SHP77 (cell line): ENCODE data around the gene SHE.
"Not testable (repeated sequence)": the region's sequence is repeated elsewhere in the genome, so short reads cannot be mapped to it uniquely, and the experiment has no call there.

Experiments
- DNase-seq, 2 experiments: peaks; one replicate each; lab custom pipeline; 2025; lab: John Stamatoyannopoulos, UW

The SHE gene

DNA sequence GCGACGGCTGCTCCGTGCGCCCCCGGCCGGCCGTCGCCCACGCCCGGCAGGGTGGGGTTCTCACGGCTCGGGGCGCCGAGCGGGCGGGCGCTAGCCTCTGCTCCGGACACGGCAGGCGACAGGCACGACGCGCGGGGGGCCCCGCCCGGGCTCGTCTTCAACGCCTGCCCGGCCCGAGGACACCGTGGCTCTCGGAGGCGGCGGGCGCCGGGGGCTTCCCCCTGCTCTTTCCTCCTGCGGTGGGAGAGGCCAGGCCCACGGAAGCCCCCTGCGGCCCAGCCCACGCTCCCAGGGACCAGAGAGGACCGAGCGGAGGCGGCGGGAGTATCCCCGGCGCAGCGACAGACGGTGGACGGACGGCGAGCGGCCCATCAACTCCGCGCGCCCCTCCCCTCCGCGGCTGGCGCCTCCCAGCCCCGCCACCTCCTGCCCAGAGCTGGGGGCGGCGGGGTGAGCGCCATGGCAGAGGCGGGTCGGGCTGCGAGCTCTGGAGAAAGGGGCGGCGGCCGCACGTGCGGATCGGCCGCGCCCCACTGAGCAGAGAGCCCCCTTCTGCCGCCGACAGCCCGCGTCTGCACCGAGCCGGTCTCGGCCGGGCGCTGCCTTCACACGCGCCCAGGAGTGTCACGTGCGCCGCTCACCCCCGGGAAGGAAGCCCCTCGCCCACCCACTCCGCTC lies at the start of gene SHE, which contains the start of gene TDRD10:
Gene SHE, minus strand, starts transcription at position 347 of the 678 bp plus-strand sequence. CDS start 386 bp downstream, outside the sequence.
Gene TDRD10, plus strand, starts transcription at position 154 of the 678 bp plus-strand sequence. CDS start 4,685 bp downstream, outside the sequence.
- DNase-seq: no peak

DNA sequence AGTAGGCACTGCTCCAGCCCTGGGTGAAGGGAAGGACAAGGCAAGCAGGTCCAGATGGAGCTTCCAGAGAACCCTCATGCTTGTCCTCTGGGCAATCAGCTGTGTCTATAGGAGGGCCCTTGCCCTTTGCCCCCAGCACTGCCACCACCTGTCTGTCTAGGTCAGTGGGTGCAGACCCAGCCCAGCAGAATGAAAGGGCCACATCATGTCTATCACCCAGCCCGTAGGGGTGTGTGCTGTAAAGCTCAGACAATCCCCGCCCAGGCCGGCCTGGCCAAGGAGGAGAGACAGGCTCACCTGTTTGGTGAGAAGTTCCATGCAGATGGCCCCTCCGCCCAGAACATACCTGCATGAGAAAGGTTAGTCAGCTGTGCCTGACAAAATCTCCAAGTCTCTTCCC lies 49.3 kb upstream of the SHE start:
- no peak for DNase-seq

DNA sequence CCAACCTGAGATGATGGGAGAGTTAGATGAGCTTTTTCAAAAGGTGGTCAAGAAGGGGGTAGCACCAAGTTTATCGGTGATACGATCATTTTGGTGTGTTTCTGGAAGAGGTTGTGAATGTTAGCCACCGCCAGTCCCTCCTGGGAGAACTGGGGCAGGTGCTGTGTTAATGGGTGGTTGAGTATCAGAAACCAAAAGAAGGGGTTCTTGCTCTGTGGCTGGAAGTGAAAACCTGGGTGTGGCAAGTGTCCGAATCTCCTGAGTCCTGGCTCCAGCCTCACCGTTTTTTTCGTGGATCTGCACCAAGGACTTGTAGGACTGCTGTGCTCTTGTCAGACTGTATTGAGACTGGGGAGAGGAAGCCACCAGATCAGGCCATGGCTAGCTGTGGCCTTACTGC lies 48.4 kb upstream of the SHE start:
- no peak for DNase-seq

DNA sequence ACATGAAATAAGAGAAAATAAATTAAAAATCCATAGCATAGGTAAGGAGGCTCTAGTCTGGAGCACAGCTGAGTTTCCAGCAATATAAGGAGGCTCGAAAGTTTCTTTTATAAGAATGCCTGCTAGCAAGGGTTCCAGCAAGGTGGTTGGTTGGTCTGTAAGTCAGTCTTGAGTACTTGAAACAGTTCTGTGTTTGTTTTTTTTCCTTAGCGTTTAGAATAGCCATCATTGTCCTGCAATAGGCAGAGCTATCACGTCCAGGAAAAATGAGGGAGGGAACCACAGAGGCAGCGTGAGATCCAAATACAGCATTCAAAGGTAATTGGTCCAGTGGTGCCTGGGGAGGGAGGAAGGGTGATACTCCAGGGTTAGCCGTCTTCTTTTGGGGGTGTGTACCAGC lies 47.9 kb upstream of the SHE start:
- DNase-seq: no peak

DNA sequence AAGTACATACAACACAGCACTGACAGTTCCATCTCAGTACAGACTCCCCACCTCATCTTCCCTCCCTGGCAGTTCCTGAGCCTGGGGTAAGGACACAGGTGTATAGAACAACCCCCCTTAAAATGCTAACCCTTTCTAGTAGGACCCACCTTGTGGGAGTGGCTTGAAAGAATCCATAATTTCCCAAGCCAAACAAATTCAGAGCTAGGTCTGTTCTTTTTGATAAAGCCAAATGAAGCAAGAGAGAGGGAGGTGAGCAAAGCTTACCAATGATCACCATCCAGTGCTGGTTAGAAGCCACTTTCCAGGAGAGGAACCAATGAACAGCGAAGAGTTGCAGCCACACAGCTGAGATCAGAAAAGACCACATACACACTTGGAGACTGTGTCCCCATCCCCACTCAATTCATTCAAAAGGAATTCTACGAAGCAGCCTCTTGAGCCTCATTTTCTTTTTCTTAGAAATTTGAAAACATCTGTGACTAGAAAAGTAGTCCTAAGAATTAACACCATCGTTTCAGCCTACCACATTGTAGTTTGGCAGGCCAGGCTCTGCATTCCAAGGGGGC lies 47.1 kb upstream of the SHE start:
- no peak for DNase-seq

DNA sequence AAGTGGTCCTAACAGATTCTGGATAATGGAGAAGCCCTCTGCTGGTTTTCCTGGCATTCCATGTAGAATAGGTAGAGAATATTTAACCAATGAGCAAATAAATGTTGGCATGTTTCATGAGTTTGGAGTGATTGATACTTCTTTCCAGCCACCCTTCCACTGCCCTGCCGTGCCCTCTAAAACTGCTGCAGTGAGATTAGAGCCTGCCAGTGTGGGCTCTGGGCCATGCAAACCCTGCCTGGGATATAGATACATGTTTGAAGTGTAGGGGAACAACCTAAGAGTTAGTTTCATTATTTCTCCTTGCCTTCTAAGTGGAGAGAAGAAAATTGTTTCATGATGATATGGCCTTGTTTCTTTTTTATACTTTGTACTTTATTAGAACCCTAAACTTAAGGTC lies 45.8 kb upstream of the SHE start:
- no peak for DNase-seq

DNA sequence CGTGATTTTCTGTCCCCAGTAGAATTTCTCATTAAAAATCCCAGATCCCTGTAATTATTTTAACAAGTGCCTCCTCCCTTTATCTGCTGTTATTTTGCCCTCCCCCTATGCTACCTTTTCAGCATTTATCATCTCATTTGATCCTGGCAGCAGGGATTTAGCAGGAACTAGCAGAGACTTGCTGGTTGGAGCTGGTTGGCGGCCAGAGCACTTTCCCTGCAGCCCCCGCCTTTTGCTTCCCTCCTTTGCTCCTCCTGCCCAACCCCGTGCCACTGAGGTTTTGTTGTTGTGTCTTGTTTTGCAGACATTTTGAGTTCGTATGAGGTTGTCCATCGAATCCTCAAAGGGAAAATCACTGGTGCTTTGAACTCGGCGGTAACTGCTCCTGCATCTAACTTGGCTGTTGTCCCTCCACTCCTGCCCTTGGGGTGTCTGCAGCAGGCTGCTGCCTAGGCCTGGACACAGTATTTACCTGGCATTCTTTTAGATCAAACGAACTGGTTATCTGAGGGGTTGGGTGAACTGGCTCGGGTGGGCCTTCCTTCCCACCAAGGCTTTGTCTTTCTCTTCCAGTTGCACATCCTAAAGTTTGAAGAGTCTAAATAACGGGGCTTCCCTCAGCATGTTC lies 45.0 kb upstream of the SHE start:
- no peak for DNase-seq

DNA sequence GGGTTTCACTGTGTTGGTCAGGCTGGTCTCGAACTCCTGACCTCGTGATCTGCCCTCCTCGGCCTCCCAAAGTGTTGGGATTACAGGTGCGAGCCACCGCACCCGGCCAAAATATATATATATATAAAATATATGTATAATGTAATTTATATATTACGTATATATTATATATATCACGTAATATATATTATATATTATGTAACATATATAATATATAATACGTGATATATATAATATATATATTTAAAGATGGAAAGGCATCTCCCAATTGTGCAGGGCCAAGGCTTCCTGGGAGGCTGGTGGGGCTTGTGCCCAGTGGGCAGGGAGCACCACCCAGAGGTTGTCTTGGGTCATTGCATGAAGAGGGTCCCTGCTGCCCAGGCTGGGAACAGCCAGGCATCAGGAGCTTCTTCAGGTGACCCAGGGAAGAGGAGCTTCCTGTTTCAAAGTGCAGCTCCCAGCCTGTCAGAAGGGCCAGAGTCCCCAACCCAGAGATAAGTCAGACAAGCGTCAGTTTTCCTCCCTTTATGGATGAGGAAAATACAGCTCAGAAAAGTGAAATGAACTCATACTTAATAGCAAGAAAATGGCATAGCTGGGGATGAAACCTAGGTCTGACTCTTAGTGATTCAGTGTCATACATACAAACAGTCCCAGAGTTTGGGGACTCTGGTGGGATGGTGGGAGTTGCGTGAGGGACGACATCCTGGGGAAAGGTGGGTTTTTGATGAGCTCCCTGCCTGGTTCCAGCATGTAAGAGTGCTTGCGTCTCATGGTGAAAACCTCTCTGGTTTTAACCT lies 44.3 kb upstream of the SHE start:
- DNase-seq: peak; percentile 80 to 87

DNA sequence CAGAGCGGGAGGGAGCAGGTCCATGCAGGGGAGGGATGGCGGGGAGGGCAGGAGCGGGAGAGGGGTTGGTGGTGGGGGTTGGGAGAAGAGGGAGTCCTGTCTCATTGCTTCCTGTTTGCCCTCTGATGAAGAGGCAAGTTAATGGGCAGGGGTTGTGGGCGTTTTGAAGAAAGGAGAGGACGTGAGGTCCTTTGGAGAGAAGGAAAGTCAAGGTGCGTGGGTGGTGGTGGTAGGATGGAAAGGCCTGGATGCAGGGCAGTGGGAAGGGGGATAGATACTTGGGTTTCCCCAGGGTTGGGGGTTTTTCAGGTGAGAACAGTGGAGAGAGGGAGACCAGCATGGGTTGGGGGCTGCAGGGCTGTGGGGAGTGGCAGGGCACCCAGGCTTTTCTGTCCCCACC lies 39.0 kb upstream of the SHE start:
- DNase-seq: no peak

DNA sequence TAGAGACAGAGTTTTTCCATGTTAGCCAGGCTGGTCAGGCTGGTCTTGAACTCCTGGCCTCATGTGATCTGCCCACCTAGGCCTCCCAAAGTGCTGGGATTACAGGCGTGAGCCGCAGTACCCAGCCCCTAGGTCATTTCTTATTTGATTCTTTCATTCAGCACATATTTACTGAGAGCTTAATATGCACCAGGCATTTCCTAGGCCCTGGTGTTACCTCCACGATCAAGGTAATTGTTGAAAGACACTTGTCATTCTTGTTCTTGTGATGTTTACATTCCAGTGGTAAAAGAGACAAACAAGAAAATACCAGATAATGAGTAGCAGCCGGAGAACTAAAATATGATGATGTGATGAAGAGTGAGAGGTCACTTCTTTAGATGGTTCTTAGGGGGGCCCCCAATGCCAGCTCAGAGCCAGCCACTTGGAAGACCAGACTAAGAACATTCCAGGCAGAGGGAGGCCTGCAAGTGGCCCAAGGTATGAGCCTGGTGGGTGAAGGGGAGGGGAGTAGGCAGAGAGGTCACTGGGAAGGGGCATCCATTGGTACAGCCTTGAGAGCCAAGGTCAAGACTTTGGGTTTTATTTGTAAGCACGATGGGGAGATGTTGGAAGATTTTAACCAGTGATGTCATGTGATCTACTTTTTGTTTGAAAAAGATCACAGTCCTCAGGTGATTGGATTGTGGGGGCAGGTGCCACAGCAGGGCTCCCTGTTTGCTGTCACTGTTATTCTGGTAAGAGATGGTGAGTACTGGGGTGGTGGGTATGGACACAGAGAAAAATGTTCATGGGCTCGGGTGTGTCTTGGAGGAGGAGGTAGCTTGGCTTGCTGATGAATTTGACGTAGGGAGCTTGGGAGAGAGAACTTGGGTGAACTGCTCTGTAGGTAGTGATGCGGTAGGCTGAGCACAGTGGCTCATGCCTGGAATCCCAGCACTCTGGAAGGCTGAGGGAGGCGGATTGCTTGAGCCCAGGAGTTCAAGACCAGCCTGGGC lies 37.6 kb upstream of the SHE start:
- DNase-seq: no peak

DNA sequence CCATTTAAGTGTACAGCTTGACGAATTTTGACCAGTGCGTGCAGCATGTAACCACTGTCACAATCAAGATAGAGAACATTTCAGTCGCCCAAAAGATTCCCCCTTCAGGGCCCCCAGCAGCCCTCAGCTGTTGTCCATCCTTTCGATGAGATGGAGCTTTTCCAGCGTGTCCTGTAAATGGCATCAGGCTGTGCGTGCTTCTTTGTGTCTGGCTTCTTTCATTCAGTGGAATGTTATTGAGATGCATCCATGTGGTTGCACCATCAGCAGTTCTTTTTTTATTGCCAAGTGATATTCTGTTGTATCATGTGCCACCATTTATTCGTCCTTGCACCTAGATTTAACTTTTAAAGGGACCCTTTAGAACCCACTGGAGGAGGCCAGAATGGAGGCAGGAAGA lies 34.4 kb upstream of the SHE start:
- DNase-seq: no peak

DNA sequence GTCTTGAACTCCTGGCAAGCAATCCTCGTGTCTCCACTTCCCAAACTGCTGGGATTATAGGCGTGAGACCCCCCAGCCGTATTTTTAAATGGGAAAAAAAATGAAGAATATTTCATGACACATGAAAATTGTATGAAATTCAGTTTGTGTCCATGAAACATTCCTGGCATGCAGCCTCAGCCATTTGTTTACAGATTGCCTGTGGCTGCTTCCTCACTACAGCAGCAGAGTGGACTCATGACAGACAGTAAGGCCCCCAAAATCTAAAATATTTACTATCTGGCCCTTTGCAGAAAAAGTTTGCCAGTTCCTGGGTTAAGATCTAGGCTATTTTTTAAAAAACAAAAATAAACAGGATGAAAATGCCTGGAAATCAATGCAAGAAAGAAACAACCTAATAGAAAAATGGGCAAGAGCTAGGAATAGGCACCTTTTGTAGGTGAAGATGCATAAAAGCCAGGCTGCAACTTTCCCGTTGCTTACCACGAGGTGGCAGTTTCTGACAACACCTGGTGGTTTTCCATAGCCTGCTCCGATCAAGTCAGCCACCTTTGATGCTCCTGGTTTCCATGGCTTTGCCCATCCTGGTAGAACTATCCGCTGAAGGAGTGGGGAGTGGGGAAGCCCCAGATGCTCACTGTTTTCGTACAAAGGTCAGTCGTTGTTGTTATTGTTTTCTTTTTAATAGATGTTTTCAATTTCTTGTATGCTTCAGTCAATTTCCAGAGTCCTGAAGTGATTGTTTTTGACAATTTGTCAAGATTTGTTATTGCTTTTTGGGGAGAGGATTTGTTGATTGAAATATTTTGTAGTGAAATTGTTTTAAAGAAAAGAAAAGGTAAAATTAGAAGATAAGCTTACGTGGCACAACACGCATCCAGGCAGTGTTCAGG lies 32.0 kb upstream of the SHE start:
- DNase-seq: peak; percentile 82 to 85

DNA sequence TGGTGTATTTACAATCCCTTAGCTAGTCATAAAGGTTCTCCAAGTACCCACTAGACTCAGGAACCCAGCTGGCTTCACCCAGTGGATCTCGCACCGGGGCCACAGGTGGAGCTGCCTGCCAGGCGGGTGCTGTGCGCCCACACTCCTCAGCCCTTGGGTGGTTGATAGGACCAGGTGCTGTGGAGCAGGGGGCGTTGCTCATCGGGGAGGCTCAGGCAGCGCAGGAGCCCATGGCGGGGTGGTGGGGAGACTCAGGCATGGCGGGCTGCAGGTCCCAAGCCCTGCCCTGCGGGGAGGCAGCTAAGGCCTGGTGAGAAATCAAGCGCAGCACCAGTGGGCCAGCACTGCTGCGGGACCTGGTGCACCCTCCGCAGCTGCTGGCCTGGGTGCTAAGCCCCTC lies 29.7 kb upstream of the SHE start:
- DNase-seq: not testable (repeated sequence)

DNA sequence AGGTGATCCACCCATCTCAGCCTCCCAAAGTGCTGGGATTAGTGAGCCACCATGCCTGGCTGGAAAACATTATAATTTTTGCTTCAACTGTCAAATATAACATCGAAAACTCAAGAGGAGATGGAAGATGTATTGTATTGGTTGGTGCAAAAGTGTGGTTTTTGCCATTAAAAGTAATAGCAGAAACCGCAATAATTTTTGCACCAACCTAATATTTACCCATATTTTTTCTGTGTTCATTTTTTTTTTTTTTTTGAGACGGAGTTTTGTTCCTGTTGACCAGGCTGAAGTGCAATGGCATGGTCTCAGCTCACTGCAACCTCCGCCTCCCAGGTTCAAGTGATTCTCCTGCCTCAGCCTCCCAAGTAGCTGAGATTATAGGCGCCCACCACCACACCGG lies 27.1 kb upstream of the SHE start:
- DNase-seq: no peak

DNA sequence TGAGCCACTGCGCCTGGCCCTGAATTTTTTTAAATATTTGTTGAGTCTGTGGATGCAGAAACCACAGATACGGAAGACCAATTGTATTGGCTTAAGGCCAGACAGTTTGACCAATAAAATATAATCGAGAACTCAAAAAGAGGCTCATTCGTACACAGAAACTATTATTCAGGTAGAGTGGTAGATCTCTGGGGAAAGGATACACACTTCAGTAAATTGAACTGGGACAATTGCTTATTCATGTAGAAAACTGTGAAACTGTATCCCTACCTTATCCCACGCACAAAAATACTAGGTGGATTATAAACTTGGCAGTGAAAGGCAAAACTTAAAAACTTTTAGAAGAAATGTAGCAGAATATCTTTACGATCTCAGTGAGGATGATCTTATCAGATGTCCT lies 25.0 kb upstream of the SHE start:
- no peak for DNase-seq

DNA sequence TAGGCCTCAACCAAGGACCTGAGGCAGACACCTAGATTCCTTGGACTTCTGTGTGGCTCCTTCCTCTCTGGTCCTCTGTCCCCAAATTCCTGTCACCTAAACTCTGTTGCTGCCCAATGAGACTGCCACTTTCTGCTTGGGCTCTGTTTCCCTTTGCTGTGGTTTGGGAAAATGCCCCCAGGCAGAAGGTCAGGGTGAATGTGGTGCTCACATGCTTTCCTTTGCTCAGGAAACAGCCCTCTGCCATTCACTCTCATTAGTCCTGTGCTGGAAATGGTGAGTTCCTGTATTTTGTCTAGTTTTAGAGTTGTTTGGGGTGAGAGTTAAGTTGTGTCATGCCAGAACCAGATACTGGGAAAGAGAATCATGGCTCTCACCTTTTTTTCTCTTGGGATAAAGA lies 22.7 kb upstream of the SHE start:
- DNase-seq: no peak

DNA sequence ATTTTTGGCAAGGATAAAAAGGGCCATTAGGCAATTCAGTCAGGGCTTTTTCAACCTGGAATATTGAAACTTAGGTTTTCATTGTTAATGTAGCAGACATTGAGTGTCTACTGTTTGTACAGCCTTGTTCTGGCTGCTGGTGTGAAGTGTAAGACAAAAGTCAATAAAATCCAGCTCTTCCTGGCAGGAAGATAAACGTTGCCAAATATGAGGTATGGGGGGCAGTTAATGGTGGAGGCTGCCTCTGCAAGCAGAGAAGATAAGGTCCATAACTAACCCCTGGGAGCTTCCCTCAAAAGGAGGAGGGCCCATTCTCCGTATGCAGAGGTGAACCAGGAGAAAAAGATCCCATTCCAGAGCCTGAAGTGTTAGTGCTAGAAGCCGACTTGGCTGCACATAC lies 19.5 kb upstream of the SHE start:
- DNase-seq: peak in 1 of 2 experiments; percentile 8

DNA sequence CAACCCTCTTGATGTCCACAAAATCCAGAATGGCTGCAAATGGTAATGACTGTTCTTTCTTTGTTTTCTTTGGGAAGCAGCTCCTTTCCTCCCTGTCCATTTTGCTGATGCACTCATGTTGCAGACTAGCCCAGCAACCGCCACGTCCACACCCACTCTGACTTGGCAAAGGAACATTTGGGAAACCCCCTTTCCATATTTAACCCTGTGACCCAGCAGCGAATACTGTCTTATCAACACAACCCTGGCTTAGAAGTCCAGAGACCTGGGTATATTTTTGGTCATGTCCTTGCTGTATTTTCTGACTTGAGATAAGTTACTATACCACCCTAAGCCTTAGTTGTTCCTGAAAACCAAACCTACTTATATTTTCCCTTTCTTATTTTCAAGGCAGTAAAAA lies 18.1 kb upstream of the SHE start:
- DNase-seq: no peak

DNA sequence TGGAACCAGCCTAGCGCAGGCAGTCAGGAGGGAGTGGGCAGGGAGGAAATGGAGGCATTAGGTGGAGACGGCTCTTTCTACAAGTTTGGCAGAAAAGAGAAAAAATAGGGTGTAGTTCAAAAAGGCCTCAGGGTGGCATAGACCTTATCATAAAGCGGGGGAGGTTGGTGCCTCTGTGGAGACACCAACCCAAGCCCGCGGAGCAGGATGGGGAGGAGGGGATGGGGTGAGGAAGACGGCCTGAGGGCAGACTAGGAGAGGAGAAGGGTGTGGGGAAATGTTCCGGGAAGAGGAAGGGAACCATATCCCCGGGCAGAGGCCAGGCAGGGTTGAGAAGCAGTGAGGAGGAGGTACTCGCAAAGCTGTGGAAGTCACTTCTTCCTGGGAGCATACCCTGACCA lies 17.4 kb upstream of the SHE start:
- no peak for DNase-seq

DNA sequence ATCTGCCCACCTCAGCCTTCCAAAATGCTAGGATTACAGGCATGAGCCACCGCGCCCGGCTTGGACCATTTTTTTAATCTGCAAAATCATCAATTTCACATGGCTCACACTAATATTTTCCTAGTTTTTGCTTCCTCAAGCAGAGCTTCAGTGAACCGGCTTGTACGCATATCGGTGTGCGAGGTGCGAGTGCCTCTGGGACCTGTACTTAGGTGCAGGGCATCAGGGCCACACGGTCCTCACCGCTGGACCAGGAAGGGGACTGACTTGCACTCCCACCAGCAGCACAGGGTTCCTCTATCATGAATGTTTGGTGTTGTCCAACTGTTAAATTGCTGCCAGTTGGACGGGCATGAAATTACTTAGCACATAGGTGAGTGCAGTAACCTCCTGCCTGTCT lies 15.4 kb upstream of the SHE start:
- DNase-seq: no peak
